Heart left ventricle (tissue), 16 donors: Measurements from ENCODE around the gene MED27. TPM values are rescaled to one million over a fixed set of nuclear protein-coding genes. Genes with fewer than 3 reads are reported as not detected.
A peak's percentile ranks its signal among the peaks of the same experiment; 100 is the strongest.

Experiments used
- ATAC-seq, 4 donors: fragments of 200-7000 bp; cut with Tn5 transposase; one replicate each; pipeline ENCODE4 v1.9.1; 2020 to 2022; ENCODE audit warnings: moderate library complexity in 4 of 4, mild to moderate bottlenecking in 3 of 4, moderate number of reproducible peaks in 1 of 4
- DNase-seq, 5 donors: peaks; one replicate each; pipeline ENCODE4 v3.0.0-alpha.2; 2020
- H3K27ac ChIP-seq, 12 donors: fragments of 200-600 bp; sonication (generic) in 4 of 12; one replicate each; pipeline versions ENCODE4 v1.5.0 to v1.8.0; 2016 to 2022; ENCODE audit warnings: mild to moderate bottlenecking in 2 of 12
- H3K27me3 ChIP-seq, 9 donors: fragments of 200-600 bp; sonication (generic) in 2 of 9; one replicate each; pipeline versions ENCODE4 v1.5.1 to v1.8.0; 2016 to 2022; ENCODE audit warnings: mild to moderate bottlenecking in 3 of 9
- H3K36me3 ChIP-seq, 9 donors: fragments of 200-600 bp; sonication (generic) in 2 of 9; one replicate each; pipeline versions ENCODE4 v1.5.0 to v1.8.0; 2018 to 2022; ENCODE audit warnings: mild to moderate bottlenecking in 2 of 9
- H3K4me1 ChIP-seq, 12 donors: fragments of 200-600 bp; sonication (generic) in 4 of 12; one replicate each; pipeline versions ENCODE4 v1.5.0 to v1.8.0; 2016 to 2022; ENCODE audit warnings: mild to moderate bottlenecking in 3 of 12
- H3K4me3 ChIP-seq, 12 donors: fragments of 200-600 bp; sonication (generic) in 4 of 12; one replicate each; pipeline versions ENCODE4 v1.5.0 to v1.8.0; 2017 to 2022; ENCODE audit warnings: mild to moderate bottlenecking in 9 of 12, moderate library complexity in 4 of 12
- H3K9me3 ChIP-seq, 12 donors: fragments of 200-600 bp; sonication (generic) in 4 of 12; one replicate each; pipeline versions ENCODE4 v1.5.0 to v1.8.0; 2016 to 2022; ENCODE audit warnings: mild to moderate bottlenecking in 1 of 12
- CTCF ChIP-seq, 12 donors: fragments of 200-600 bp; sonication (generic) in 4 of 12; IDR thresholded peaks; one replicate each; pipeline versions ENCODE4 v1.5.0 to v1.8.0; 2018 to 2022; ENCODE audit warnings: antibody characterized with exemption in 12 of 12, mild to moderate bottlenecking in 5 of 12
- POLR2A ChIP-seq, 2 donors: fragments of 450-650 bp; IDR thresholded peaks; one replicate each; pipeline ENCODE4 v1.6.1; 2017; ENCODE audit warnings: antibody characterized with exemption in 2 of 2, mild to moderate bottlenecking in 2 of 2, moderate library complexity in 2 of 2
- WGBS, 4 donors: extraction: QIAGEN DNeasy Blood & Tissue Kit in 2 of 4; methylation state at CpG; one replicate each; pipeline versions ENCODE4 v1.1.5 to v1.1.7; 2013 to 2018; 5-methylcytosine and 5-hydroxymethylcytosine counted together
- intact Hi-C, 10 donors: fragments of 100-400 bp; cut with DNase I; formaldehyde crosslinking; loops; one replicate each; pipeline versions ENCODE4 v1.11.1 to v1.14.2; 2022
- polyA plus RNA-seq, 2 donors: library from polyadenylated mRNA; stranded (reverse); fragments of 200-250 nt; gene quantifications; one replicate each; pipeline ENCODE4 v1.2.3, GENCODE V29; 2013
- total RNA-seq, 9 donors: library from RNA; depleted of rRNA in 2 of 9; stranded (reverse); fragments of >200 nt in 2 of 9; fragmentation: NEBNext Ultra II Directional in 3 of 9; extraction: Animal tissue kit (Norgen Biotek cat#: 25700) in 3 of 9; gene quantifications; one replicate each; pipeline versions ENCODE4 v1.1.0 to v1.2.4, GENCODE V29; 2016 to 2023
- donor health status: ischemic (EF 13 %, LVEDD 7.1; RV severe dilation, severe dysfunction).
- donor health status: healthy with polysubstance abuse.
- donor health status: DM: no; HTN: yes; CAD: no.
- donor health status: DM: no; HTN: no; CAD: no.
- donor health status: ischemic (EF 25% LVEDD 6.9; RV normal size, moderate dysfunction).
- donor health status: ischemic (EF 25% LVEDD 5.7; RV mildly dilated, moderate dysfunction).
- donor health status: healthy.
- donor health status: DM: yes; HTN: yes; CAD: no.
- donor health status: ischemic (EF 35%, LVEDD 5.7; RV mildly dilated, moderate dysfunction).
- donor health status: nonischemic (EF 11% LVEDD 7.7; RV severe dilation, severe dysfunction).
- donor health status: DM: yes; HTN: yes; CAD: no.
- donor health status: PGD.
- donor health status: ischemic (EF 29% LVEDD 5.4; RV normal size, mild dysfunction).
- donor health status: nonischemic (EF 23%, LVEDD 6.1; RV moderate dilation, normal function).

MED27 gene
- total and polyA plus RNA-seq, 11 donors = 14.3 to 23.0 (median 15.6) TPM

GRCh38 chr9:132090771-132091170, 11.1 kb upstream of the MED27 start:
- Histone ChIP-seq H3K27ac (no peak overlapping the region), H3K36me3 (no peaks in the 10 kb centered on the region), H3K4me3 (no peak overlapping the region), H3K4me1 (no peaks in the 10 kb centered on the region), H3K27me3 (peaks cover 0 to 13% (median 0%) of the 10 kb centered on the region in 9 donors), H3K9me3 (no peaks in the 10 kb centered on the region)
- no peak for TF ChIP-seq POLR2A (IDR thresholded peaks at IDR 0.05)
- no peak for TF ChIP-seq CTCF (IDR thresholded peaks at IDR 0.05)
- ATAC-seq (no peak), DNase-seq (no peak)
- intact Hi-C loops = no loop called here
- WGBS, 4 donors = 70 to 80% (median 76%) methylated on average over 5 of the region's 5 CpGs

GRCh38 chr9:132087438-132088030, 7.9 kb upstream of the MED27 start:
- no peak for TF ChIP-seq POLR2A (IDR thresholded peaks at IDR 0.05)
- TF ChIP-seq CTCF (IDR thresholded peaks at IDR 0.05) = no peak
- intact Hi-C loops = loop anchor here in 3 of 10 donors (10.0 kb wide), 2 partner anchors 77 to 147 kb away; partner anchors contain the start of gene NTNG2 (in 1 of the 3)
- 80 to 92% (median 83%) methylated on average over 7 of the region's 7 CpGs for WGBS, 4 donors
- peaks cover 0 to 13% (median 0%) of the 10 kb centered on the region in 9 donors for H3K27me3 ChIP-seq
- no peak overlapping the region for H3K4me3 ChIP-seq
- H3K4me1 ChIP-seq = no peaks in the 10 kb centered on the region
- H3K27ac ChIP-seq = no peak overlapping the region
- no peak for DNase-seq
- ATAC-seq = no peak
- H3K9me3 ChIP-seq = no peaks in the 10 kb centered on the region
- H3K36me3 ChIP-seq = no peaks in the 10 kb centered on the region

- peaks cover 0 to 19% (median 14%) of the 10 kb centered on the region in 12 donors for H3K4me1 ChIP-seq
- intact Hi-C loops = loop anchor here in 4 of 10 donors (5.0 to 10.0 kb wide), 3 partner anchors 83 to 155 kb away; partner anchors contain the start of gene NTNG2 (in 1 of the 4)
- no peaks in the 10 kb centered on the region for H3K9me3 ChIP-seq
- H3K4me3 ChIP-seq = no peak overlapping the region
- 49 to 67% (median 57%) methylated on average over 5 of the region's 5 CpGs for WGBS, 4 donors
- H3K36me3 ChIP-seq = peaks cover 0 to 4% (median 2%) of the 10 kb centered on the region in 9 donors
- DNase-seq (no peak), ATAC-seq (no peak)
- H3K27ac ChIP-seq = no peak overlapping the region
- H3K27me3 ChIP-seq = peaks cover 0 to 8% (median 0%) of the 10 kb centered on the region in 9 donors
- TF ChIP-seq CTCF (IDR thresholded peaks at IDR 0.05) (no peak), POLR2A (IDR thresholded peaks at IDR 0.05) (no peak)
These were observed 2.5 kb upstream of the MED27 start for GRCh38 chr9:132082188-132082587.

GRCh38 chr9:132078699-132079356, 839 bp downstream of the MED27 start:
- H3K27me3 ChIP-seq = no peaks in the 10 kb centered on the region
- peaks cover 0 to 34% (median 26%) of the 10 kb centered on the region in 9 donors for H3K36me3 ChIP-seq
- TF ChIP-seq POLR2A (IDR thresholded peaks at IDR 0.05) (no peak), CTCF (IDR thresholded peaks at IDR 0.05) (no peak)
- 2 to 4% (median 3%) methylated on average over 12 of the region's 12 CpGs for WGBS, 4 donors
- peaks cover 0 to 34% (median 17%) of the 10 kb centered on the region in 12 donors for H3K4me1 ChIP-seq
- DNase-seq (no peak), ATAC-seq (peak in 2 of 4 donors; percentile 14 to 32)
- H3K9me3 ChIP-seq = no peaks in the 10 kb centered on the region
- peak overlapping the region; percentile 40 to 96 (median 76) for H3K4me3 ChIP-seq
- intact Hi-C loops = loop anchor here in 3 of 10 donors (10.0 kb wide), 3 partner anchors 54 to 314 kb away; no protein-coding TSS in a partner anchor
- peak overlapping the region in 7 of 12 donors; percentile 62 to 80 (median 72) for H3K27ac ChIP-seq
